PC-3 (cell line): ENCODE results near the gene KCNN2.

Source experiments
- EZH2 ChIP-seq: fragments of 300-600 bp; sonication (generic); IDR thresholded peaks from one replicate; pipeline ENCODE4 v1.6.1; 2017; ENCODE audit warnings: antibody characterized with exemption, mild to moderate bottlenecking, low read length; ENCODE audit not compliant: unreplicated experiment
- TF ChIP-seq, protein P1 (sequence below): fragments of 300-600 bp; sonication (generic); conservative IDR thresholded peaks from 2 replicates; pipeline ENCODE4 v1.5.1; 2017; ENCODE audit warnings: antibody characterized with exemption, low read depth, mild to moderate bottlenecking, low read length

DNA sequence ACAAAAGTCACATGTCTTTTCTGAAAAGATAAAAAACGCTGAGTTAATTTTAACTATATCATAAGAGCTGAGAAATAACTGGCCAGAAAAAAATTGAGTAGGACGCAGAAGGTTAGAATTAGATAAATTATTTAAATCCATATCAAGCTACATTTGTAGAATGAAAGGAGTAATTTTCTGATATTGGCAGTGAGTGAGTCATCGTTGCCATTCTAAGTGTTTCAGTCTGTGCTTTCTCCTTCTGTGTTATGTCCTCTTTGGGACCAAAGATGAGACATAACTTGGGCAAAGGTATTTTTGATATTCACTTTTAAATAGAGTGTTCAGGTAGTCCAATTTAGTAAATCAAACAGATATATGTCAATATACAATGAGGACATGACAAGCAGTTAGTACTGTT lies 34.4 kb upstream of the KCNN2 start:
- TF ChIP-seq, protein P1, sequence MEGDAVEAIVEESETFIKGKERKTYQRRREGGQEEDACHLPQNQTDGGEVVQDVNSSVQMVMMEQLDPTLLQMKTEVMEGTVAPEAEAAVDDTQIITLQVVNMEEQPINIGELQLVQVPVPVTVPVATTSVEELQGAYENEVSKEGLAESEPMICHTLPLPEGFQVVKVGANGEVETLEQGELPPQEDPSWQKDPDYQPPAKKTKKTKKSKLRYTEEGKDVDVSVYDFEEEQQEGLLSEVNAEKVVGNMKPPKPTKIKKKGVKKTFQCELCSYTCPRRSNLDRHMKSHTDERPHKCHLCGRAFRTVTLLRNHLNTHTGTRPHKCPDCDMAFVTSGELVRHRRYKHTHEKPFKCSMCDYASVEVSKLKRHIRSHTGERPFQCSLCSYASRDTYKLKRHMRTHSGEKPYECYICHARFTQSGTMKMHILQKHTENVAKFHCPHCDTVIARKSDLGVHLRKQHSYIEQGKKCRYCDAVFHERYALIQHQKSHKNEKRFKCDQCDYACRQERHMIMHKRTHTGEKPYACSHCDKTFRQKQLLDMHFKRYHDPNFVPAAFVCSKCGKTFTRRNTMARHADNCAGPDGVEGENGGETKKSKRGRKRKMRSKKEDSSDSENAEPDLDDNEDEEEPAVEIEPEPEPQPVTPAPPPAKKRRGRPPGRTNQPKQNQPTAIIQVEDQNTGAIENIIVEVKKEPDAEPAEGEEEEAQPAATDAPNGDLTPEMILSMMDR = no peak
- TF ChIP-seq EZH2 = no peak
